Panc1 (cell line): Measurements from ENCODE around the gene CCM2.
A peak's percentile ranks its signal among the peaks of the same experiment; 100 is the strongest.

Source experiments
- POLR2AphosphoS5 ChIP-seq: IDR thresholded peaks from 2 replicates; pipeline ENCODE4 v1.6.1; 2012; ENCODE audit warnings: mild to moderate bottlenecking, low read depth, low read length, moderate library complexity
- SIN3A ChIP-seq: IDR thresholded peaks from 2 replicates; pipeline ENCODE4 v1.6.1; 2012; ENCODE audit warnings: low read depth, mild to moderate bottlenecking, low read length, moderate library complexity, borderline replicate concordance; ENCODE audit not compliant: insufficient read depth
- TF ChIP-seq, protein P1 (sequence below): fragments of 450-650 bp; IDR thresholded peaks from 2 replicates; pipeline ENCODE4 v1.5.1; 2017; ENCODE audit warnings: mild to moderate bottlenecking
- TF ChIP-seq, protein P2 (sequence below), 2 experiments: IDR thresholded peaks; 2 replicates each; pipeline ENCODE4 v1.6.1; 2011 to 2012; ENCODE audit warnings: low read depth in 2 of 2, control low read depth in 1 of 2, low read length in 1 of 2, mild to moderate bottlenecking in 1 of 2, moderate library complexity in 1 of 2; ENCODE audit not compliant: insufficient read depth in 1 of 2

DNA sequence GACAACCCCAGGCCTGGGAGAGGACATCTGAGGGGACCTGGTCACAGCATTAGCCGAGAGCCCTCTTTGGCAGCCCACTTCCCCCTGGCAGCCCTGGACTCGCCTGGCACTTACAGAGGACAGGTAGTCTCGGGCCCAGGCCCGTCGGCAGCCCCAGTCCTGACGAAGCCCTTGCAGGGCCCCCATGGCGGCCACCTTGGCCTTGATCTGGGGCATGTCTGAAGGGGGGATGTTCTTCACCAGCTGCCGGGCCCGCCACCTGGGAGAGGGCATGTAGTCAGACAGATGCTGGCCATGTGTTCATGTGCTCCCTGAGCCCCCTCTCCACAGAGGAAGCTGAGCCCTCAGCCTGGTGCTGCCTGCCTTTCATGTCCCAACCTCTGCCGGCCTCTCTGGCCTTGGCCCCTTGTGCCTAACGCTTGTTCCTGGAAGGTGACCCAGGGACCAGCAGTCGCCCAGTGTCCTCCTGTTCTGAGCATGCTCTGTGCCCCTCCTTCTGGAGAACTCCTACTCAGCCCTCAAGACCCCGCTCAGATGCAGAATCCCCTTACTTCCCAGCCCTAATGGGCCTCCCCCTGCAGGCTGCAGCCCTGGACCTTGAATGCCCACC lies 35.1 kb upstream of the CCM2 start:
- TF ChIP-seq, protein P1, sequence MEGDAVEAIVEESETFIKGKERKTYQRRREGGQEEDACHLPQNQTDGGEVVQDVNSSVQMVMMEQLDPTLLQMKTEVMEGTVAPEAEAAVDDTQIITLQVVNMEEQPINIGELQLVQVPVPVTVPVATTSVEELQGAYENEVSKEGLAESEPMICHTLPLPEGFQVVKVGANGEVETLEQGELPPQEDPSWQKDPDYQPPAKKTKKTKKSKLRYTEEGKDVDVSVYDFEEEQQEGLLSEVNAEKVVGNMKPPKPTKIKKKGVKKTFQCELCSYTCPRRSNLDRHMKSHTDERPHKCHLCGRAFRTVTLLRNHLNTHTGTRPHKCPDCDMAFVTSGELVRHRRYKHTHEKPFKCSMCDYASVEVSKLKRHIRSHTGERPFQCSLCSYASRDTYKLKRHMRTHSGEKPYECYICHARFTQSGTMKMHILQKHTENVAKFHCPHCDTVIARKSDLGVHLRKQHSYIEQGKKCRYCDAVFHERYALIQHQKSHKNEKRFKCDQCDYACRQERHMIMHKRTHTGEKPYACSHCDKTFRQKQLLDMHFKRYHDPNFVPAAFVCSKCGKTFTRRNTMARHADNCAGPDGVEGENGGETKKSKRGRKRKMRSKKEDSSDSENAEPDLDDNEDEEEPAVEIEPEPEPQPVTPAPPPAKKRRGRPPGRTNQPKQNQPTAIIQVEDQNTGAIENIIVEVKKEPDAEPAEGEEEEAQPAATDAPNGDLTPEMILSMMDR, result peak; percentile 43
- TF ChIP-seq POLR2AphosphoS5 (no peak), SIN3A (no peak)
- TF ChIP-seq, protein P2, sequence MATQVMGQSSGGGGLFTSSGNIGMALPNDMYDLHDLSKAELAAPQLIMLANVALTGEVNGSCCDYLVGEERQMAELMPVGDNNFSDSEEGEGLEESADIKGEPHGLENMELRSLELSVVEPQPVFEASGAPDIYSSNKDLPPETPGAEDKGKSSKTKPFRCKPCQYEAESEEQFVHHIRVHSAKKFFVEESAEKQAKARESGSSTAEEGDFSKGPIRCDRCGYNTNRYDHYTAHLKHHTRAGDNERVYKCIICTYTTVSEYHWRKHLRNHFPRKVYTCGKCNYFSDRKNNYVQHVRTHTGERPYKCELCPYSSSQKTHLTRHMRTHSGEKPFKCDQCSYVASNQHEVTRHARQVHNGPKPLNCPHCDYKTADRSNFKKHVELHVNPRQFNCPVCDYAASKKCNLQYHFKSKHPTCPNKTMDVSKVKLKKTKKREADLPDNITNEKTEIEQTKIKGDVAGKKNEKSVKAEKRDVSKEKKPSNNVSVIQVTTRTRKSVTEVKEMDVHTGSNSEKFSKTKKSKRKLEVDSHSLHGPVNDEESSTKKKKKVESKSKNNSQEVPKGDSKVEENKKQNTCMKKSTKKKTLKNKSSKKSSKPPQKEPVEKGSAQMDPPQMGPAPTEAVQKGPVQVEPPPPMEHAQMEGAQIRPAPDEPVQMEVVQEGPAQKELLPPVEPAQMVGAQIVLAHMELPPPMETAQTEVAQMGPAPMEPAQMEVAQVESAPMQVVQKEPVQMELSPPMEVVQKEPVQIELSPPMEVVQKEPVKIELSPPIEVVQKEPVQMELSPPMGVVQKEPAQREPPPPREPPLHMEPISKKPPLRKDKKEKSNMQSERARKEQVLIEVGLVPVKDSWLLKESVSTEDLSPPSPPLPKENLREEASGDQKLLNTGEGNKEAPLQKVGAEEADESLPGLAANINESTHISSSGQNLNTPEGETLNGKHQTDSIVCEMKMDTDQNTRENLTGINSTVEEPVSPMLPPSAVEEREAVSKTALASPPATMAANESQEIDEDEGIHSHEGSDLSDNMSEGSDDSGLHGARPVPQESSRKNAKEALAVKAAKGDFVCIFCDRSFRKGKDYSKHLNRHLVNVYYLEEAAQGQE (IDR thresholded peaks at IDR 0.05; ENCODE audit: insufficient read depth in 1 of 2, low read depth in 2 of 2, low read length in 1 of 2), result no peak
